Endothelial cell of umbilical vein (primary cell): ENCODE results near the gene COL16A1. TPM values are rescaled to one million over a fixed set of nuclear protein-coding genes. Genes with fewer than 3 reads are reported as not detected.

Source experiments
- BruUV-seq: library from RNA; stranded (reverse); fragments of 400-500 nt; replicated peaks from 2 replicates; lab custom pipeline; 2021; lab: Mats Ljungman, UMichigan
- CTCF ChIA-PET: fragments of 300-600, 350-600 bp; sonication (Branson Sonifier 250); formaldehyde crosslinking; loops from one replicate; lab custom pipeline; 2021; ENCODE audit warnings: antibody characterized with exemption, inconsistent platforms; lab: Charles Lee
- POLR2A ChIA-PET: fragments of 300-600, 350-600 bp; sonication (Branson Sonifier 250); formaldehyde crosslinking; loops from one replicate; lab custom pipeline; 2021; ENCODE audit warnings: antibody characterized with exemption, inconsistent platforms; lab: Charles Lee
- DNase-seq: peaks from one replicate; pipeline ENCODE4 v3.0.0-alpha.2; 2011; ENCODE audit warnings: low read depth, low spot score
- FAIRE-seq: peaks from 2 replicates; lab custom pipeline; 2011; peaks lifted over from hg19 to GRCh38; lab: Jason Lieb, UNC
- H2AFZ ChIP-seq: 2 replicates; pipeline ENCODE4 v1.6.0; 2012; ENCODE audit warnings: low read depth, low read length, control low read depth, inconsistent platforms
- H3K27ac ChIP-seq: 2 replicates; pipeline ENCODE4 v1.5.1; 2011; ENCODE audit warnings: low read depth, mild to moderate bottlenecking, control low read depth, low read length, moderate library complexity; ENCODE audit not compliant: insufficient read depth
- H3K27me3 ChIP-seq, 2 experiments: 2 replicates each; pipeline versions ENCODE4 v1.6.0 to v1.6.1; 2011; ENCODE audit warnings: low read length in 2 of 2, mixed read lengths in 1 of 2; ENCODE audit not compliant: control insufficient read depth in 2 of 2, insufficient read depth in 2 of 2
- H3K36me3 ChIP-seq, 2 experiments: 2 replicates in 1 of 2; 3 replicates in 1 of 2; pipeline ENCODE4 v1.5.1; 2011; ENCODE audit warnings: low read length in 2 of 2, mild to moderate bottlenecking in 1 of 2, moderate library complexity in 1 of 2; ENCODE audit not compliant: control insufficient read depth in 2 of 2, insufficient read depth in 2 of 2; ENCODE audit errors: extremely low read depth in 1 of 2
- H3K4me1 ChIP-seq: 3 replicates; pipeline ENCODE4 v1.5.1; 2011; ENCODE audit warnings: mild to moderate bottlenecking, low read length; ENCODE audit not compliant: control insufficient read depth, insufficient read depth; ENCODE audit errors: extremely low read depth
- H3K4me2 ChIP-seq: 2 replicates; pipeline ENCODE4 v1.6.1; 2011; ENCODE audit warnings: low read length, control low read depth, mixed read lengths; ENCODE audit not compliant: insufficient read depth
- H3K4me3 ChIP-seq, 3 experiments: fragments of 200-600 bp in 1 of 3; sonication (generic), shearing (Covaris generic) in 1 of 3; replicated peaks in 1 of 3; 2 replicates each; pipeline ENCODE4 v1.5.1; 2011 to 2016; ENCODE audit warnings: control low read depth in 3 of 3, low read length in 3 of 3, mild to moderate bottlenecking in 2 of 3, inconsistent platforms in 1 of 3, low read depth in 1 of 3, moderate library complexity in 1 of 3; ENCODE audit not compliant: insufficient read depth in 1 of 3
- H3K79me2 ChIP-seq: 2 replicates; pipeline ENCODE4 v1.6.0; 2012; ENCODE audit warnings: low read length, inconsistent platforms; ENCODE audit not compliant: control insufficient read depth, insufficient read depth
- H3K9ac ChIP-seq: replicated peaks from 2 replicates; pipeline ENCODE3; 2011; ENCODE audit warnings: low read length, control low read depth; ENCODE audit not compliant: insufficient read depth; ENCODE audit errors: extremely low read depth
- H3K9me1 ChIP-seq: replicated peaks from 3 replicates; pipeline ENCODE4 v1.6.0; 2011; ENCODE audit warnings: mild to moderate bottlenecking, low read length; ENCODE audit not compliant: control insufficient read depth, insufficient read depth; ENCODE audit errors: extremely low read depth
- H3K9me3 ChIP-seq: replicated peaks from 2 replicates; pipeline ENCODE4 v1.5.1; 2012; ENCODE audit warnings: low read length, inconsistent platforms; ENCODE audit not compliant: control insufficient read depth, insufficient read depth
- H4K20me1 ChIP-seq: replicated peaks from 2 replicates; pipeline ENCODE3; 2011; ENCODE audit warnings: mild to moderate bottlenecking, low read length; ENCODE audit not compliant: control insufficient read depth, insufficient read depth; ENCODE audit errors: extremely low read depth
- CTCF ChIP-seq, 2 donors: IDR thresholded peaks; 1 replicate in 1 of 2; 2 replicates in 1 of 2; pipeline ENCODE4 v1.5.1; 2011; ENCODE audit warnings: low read length in 2 of 2, mild to moderate bottlenecking in 2 of 2, moderate library complexity in 2 of 2, control low read depth in 1 of 2, inconsistent platforms in 1 of 2, low read depth in 1 of 2; ENCODE audit not compliant: insufficient read depth in 1 of 2; ENCODE audit errors: extremely low read depth in 1 of 2
- EZH2 ChIP-seq: IDR thresholded peaks from 2 replicates; pipeline ENCODE4 v1.6.1; 2012; ENCODE audit warnings: borderline replicate concordance, low read depth, mild to moderate bottlenecking, moderate library complexity, low read length, inconsistent platforms; ENCODE audit not compliant: severe bottlenecking
- FOS ChIP-seq: IDR thresholded peaks from 2 replicates; pipeline ENCODE4 v1.6.1; 2011; ENCODE audit warnings: mild to moderate bottlenecking, low read length, moderate library complexity, borderline replicate concordance; ENCODE audit not compliant: insufficient read depth
- GATA2 ChIP-seq: IDR thresholded peaks from 2 replicates; pipeline ENCODE4 v1.7.0; 2011; ENCODE audit warnings: low read depth, mild to moderate bottlenecking, moderate library complexity, mixed read lengths, low read length; ENCODE audit not compliant: insufficient read length, insufficient read depth
- JUN ChIP-seq: IDR thresholded peaks from 2 replicates; pipeline ENCODE4 v1.6.1; 2011; ENCODE audit warnings: borderline replicate concordance, low read depth; ENCODE audit not compliant: insufficient read length, insufficient read depth
- MYC ChIP-seq: IDR thresholded peaks from one replicate; pipeline ENCODE4 v1.6.1; 2011; ENCODE audit warnings: mild to moderate bottlenecking, low read depth, low read length
- POLR2A ChIP-seq: IDR thresholded peaks from 2 replicates; pipeline ENCODE4 v1.6.1; 2012; ENCODE audit warnings: low read depth, mild to moderate bottlenecking, control low read depth, low read length
- POLR2AphosphoS5 ChIP-seq: IDR thresholded peaks from 2 replicates; pipeline ENCODE4 v1.6.1; 2012; ENCODE audit warnings: low read depth, mild to moderate bottlenecking, control low read depth, low read length, moderate library complexity; ENCODE audit not compliant: insufficient read depth
- dilution Hi-C: fragments of 300-500 bp; cut with MboI; formaldehyde crosslinking; loops from one replicate; pipeline ENCODE4 v1.15.0; 2019; ENCODE audit warnings: low sequenced_read_pairs; ENCODE audit not compliant: extremely low pct_ligation_motif_present
- intact Hi-C: fragments of 100-400 bp; cut with micrococcal nuclease; formaldehyde crosslinking; loops from one replicate; pipeline ENCODE4 v1.10.0; 2022
- polyA plus RNA-seq, 4 experiments: library from polyadenylated mRNA; depleted of rRNA in 3 of 4; stranded (reverse) in 3 of 4; unstranded in 1 of 4; fragments of >200 nt; gene quantifications; 2 replicates each; pipeline versions ENCODE4 v1.2.1 to v1.2.3, GENCODE V29; 2011 to 2012; ENCODE audit warnings: missing spikeins in 1 of 4
- total RNA-seq: library from RNA; stranded (reverse); gene quantifications from 2 replicates; pipeline ENCODE4 v1.2.3, GENCODE V29; 2021
- TF ChIP-seq, protein P1 (sequence below): IDR thresholded peaks from 2 replicates; pipeline ENCODE4 v1.6.1; 2011; ENCODE audit not compliant: insufficient read depth, insufficient read length

The COL16A1 gene
- total and polyA plus RNA-seq, 2 donors (not counting 3 experiments of a cell fraction or from before 2014, with no cell fraction given): 0.68 to 1.2 TPM

DNA sequence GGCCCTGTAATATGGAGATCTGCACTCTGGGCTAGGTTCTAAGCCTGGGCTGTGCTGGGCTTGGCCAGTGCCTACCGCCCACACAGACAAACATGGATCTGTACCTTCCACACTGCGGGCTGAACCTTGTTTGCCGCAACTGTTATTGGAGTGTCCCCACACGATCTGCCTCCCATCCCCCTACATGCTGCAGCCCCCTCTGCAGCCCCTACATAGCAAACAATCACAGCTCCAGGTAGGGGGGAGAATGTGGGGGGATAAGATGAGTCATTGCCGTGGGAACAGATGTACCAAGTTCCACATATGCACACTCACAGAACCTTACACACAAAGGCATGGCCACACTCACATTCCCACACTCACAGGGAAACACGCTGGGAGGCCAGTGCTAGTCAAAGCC lies 88.4 kb downstream of the COL16A1 start:
- Histone ChIP-seq H3K4me3 (no peak overlapping the region), H3K79me2 (no peaks in the 10 kb centered on the region), H2AFZ (no peak overlapping the region), H3K27ac (no peak overlapping the region), H3K9ac (no peak overlapping the region), H3K4me2 (no peak overlapping the region), H3K27me3 (peaks cover 0 to 1% of the 10 kb centered on the region in 2 experiments), H3K4me1 (no peaks in the 10 kb centered on the region), H3K9me1 (no peaks in the 10 kb centered on the region), H4K20me1 (no peaks in the 10 kb centered on the region), H3K36me3 (no peaks in the 10 kb centered on the region), H3K9me3 (no peaks in the 10 kb centered on the region)
- intact Hi-C loops (loop anchor here (10.0 kb wide), 1 partner anchor 221 kb away; no protein-coding TSS in a partner anchor), dilution Hi-C loops (no loop called here)
- no TSS peak for BruUV-seq
- DNase-seq (no peak), FAIRE-seq (no peak)
- ChIA-PET POLR2A (no interaction called here), CTCF (no interaction called here)
- TF ChIP-seq JUN (no peak), MYC (no peak), FOS (no peak), POLR2AphosphoS5 (no peak), POLR2A (no peak), EZH2 (no peak), CTCF (IDR thresholded peaks at IDR 0.05; ENCODE audit: extremely low read depth in 1 of 2, insufficient read depth in 1 of 2, low read depth in 1 of 2, low read length in 2 of 2) (no peak), GATA2 (no peak)
- TF ChIP-seq, protein P1, sequence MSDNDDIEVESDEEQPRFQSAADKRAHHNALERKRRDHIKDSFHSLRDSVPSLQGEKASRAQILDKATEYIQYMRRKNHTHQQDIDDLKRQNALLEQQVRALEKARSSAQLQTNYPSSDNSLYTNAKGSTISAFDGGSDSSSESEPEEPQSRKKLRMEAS: no peak
